GM21528 (cell line): ENCODE results near the gene DGKD.

ENCODE experiments used
- ATAC-seq: cut with Tn5 transposase; IDR thresholded peaks from one replicate; pipeline ENCODE4 v1.9.1; 2021; ENCODE audit warnings: mild to moderate bottlenecking, moderate library complexity; ENCODE audit not compliant: unreplicated experiment, low FRiP score

Gene DGKD

DNA sequence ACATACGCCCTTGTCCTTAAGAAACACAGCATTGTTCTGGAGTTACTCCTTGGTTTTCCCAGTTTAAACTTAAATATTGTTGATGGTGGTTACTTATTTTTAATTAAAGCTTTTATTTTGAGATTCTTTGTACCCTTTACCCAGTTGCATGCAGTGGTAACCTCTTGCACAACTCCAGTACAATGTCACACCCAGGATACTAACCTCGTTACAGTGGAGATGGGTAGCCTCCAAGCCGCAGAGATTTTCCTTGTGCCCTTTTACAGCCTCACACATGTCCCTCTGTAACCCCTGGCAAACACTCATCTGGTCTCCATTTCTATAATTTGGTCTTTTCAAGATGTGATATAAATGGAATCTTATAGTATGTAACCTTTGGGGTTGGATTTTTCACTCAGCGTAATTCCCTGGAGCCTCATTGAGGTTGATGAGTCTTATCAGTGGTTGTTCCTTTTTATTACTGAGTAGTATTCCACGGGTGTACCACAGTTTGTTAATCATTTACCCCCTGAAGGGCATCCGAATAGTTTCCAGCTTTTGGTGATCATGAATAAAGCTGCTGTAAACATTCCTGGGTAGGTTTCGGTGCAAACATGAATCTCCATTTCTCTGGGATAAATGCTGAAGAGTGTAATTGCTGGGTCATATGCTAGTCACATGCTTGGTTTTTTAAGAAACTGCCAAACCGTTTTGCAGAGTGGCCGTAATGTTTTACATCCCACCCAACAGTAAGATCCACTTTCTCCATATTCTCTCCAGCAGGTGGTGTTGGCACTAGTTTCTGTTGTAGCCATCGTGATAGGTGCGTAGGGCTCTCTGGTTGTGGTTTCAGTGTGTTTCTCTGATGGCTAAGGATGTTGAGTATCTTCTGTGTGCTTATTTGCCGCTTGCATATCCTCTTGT lies 68.6 kb downstream of the DGKD start:
- ATAC-seq: no peak

DNA sequence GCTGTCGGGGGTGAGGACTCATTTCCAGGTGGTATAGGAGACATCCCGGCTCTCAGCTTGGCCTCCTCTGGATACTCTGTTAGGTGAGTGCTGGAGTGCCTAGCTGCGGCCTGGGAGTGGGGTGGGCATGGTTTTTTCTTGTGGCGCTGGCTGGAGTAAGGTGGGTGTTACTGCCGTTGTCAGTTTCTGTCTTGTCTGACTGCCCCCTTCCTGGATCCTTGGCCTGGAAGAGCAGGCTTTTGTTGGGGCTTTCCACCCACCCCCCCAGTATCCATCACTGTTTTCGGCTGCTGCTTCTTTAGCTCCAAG lies 69.2 kb downstream of the DGKD start:
- ATAC-seq: no peak

DNA sequence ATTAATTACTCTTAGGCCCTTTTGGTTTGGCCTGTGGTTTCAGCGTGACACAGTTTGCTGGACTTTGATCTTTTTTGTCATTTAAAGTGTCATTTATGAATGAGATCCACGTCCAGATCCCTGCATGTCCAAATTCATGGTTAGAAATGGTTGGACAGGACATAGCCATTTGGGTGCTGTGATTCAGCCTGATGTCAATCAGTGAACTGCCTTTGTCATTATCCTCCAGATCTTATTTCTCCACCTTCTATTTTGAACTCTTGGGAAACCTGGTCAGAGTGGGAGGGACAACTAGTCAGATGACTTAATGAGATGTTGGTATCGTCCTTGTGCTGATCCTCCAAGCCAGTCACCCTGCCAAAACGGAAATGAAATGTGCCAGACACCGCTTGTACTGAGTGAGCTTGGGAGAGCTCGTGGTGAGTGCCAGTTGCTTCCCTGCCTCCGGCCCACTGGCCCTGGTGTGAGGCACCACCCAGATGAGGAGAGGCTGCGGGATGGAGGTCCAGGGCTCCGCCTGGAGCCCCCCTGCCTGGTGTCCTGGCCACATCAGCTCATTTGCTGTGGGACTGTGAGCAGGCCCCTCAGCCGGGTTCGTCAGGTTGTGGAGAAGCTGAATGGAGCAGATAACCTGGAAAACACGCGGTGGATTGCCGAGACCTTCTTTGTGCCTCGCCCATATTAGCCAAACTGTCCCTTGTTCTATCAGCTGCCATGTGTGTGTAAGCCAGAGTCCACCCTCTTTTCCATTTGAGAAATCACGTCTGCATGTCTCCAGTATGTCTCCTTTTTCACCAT lies 70.1 kb downstream of the DGKD start:
- no peak for ATAC-seq

DNA sequence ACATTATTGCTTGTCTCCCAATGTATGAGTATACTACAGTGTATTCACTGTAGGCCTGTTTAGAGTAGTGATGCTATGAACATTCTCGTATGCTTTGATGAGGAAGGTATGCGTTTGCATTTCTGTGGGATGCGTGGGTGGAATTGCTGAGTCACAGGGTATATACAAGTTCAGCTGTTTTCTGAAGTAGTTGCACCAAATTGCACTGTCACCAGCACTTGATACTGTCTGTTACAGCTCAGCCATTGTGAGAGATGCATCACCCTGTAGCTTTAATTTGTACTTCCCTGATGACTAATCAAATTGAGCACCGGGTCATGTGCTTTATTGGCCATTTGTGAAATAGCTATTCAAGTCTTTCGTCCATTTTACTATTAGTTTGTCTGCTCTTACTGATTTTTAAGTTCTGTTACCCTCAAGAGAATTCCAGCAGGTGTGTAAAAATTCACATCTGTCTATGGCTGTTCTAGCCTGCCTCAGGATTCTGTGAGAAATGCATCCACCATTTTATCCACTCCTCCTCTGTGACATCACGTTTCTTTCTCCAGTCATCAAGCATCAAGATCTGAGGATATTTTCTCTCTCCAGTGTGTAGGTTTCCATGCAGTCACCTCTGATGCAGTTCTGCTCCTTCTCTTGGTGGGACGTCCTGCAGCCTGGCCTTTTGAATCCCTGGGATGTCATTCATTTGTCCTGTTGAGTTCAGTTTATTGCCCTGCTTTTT lies 72.5 kb downstream of the DGKD start:
- no peak for ATAC-seq

DNA sequence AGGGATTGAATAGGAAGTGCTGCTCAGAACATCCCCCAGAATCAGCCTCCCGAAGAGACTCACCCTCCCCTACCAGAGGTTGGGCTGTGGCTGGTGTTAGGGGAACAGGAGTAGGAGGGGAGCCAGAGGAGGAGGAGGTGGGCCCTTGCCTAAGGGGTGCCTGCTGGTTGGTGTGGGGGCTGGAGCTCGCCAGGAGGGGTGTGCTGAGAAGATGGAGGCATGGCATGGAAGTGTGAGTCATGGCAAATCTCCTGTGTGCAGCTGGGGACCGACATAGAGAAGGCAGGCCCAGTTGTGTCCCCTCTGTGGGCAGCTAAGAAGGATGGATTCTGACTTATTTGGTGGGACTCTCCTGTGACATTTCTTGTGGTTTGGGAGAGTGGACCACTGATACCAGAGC lies 73.7 kb downstream of the DGKD start:
- ATAC-seq: no peak

DNA sequence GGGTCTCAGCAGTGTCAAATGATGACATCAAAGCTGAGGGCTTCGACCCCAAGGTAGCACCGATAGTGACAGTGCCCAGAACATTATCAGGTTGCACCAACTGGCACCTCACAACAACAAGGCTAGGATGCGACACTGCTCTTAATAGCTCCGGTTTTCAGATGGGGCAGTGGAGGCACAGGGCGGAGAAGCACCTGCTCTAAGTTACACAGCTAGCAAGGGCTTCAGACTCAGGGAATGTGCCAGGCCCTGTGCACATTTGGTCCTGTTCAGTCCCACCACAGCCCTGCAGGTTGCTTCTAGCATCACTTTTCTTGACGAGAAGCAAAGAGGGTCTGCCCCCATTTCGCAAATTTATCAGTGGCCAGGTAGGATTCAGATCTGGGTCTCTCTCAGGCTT lies 74.1 kb downstream of the DGKD start:
- ATAC-seq: no peak

DNA sequence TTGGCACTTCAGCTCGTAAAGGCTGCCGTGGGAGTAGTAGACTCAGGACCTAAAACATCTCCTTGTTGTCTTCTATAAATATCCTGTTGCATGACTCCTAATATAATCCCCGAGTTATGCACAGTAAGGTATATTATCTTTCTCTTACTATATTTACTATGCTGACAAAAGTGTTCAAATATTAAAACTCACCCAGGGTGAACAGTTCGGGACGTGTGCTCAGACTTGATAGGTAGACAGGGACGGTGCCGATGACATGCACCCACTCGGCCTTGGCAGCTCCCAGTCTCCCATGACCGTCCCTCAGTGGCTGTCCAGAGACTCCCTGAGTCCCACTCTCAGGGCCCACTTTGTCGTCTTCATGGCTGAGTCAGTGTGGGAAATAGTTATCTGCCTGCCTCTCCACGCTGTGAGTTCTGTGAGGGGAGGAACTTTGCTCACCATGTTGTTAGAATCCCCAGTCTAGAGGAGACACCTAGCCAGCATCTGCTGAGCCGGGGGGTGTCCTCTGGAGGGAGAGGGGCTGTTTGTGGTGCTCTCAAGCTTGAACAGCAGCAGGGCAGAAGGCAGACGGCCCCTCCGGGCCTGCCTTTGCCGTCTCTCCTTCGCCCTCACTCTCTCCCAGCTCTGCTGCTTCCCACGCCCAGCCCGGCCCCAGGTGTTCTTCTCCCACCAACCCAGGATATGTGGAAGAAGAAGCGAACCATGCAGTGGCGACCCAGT lies 75.0 kb downstream of the DGKD start:
- no peak for ATAC-seq

DNA sequence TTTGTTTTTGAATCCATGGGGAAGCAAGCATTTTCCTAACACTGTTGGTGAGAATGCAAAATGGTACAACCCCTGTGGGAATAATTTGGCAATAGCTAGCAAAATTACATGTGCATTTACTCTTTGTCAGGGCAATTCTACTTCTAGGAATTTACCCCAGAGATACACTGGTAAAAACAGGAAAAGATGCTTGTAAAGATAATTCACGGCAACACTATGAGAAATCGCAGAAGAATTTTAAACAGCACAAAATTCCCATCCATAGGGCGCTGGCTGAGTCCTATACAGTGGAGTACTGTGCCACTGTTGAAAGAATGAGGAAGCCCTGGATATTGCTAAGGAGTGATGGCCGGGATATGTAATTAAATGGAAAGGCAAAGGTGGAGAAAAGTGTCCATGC lies 75.8 kb downstream of the DGKD start:
- no peak for ATAC-seq

DNA sequence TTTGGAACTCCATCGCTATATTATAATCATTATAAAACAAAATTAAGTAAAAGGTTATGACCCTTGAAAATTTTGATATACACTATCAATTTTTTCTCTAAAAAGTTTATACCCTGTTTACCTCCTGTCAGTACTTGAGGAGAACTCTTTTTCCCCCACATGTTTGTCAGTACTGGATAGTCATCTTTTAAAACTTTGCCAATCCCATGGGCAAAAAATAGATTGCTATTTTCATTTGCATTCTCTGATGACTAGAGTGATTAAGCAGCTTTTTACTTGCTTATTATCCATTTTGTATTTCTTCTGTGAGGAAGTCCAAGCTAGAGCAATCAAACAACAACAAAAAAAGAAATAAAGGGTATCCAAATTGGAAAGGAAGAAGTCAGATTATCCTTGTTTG lies 76.4 kb downstream of the DGKD start:
- no peak for ATAC-seq

DNA sequence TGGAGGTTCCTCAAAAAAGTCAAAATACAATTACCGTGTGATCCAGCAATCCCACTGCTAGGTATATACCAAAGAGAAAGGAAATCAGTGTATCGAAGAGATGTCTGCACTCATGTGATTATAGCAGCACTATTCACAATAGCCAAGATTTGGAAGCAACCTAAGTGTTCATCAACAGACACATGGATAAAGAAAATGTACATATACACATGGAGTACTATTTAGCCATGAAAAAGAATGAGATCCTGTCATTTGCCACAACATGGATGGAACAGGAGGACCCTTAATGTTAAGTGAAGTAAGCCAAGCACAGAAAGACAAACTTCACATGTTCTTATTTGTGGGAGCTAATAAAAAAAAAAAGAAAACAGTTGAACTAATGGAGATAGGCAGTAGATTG lies 78.7 kb downstream of the DGKD start:
- ATAC-seq: no peak

DNA sequence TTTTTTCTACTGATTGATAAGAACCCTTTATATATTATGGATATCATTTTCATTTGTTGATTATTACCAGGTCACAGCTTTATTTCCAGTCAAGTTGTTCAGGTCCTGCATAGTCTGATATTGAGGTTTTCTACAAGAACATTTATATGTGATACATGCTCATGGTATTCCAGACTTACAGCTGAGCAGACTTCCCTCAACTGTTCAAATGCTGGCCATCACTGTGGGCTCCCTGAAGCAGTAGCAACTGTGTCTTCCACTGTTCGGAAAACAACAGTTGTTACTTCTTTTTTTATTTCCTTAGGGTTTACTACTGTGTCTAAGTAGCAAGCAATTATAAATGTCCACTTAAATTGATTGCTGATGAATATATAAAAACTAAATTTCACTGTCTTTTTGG lies 79.5 kb downstream of the DGKD start:
- ATAC-seq: no peak

DNA sequence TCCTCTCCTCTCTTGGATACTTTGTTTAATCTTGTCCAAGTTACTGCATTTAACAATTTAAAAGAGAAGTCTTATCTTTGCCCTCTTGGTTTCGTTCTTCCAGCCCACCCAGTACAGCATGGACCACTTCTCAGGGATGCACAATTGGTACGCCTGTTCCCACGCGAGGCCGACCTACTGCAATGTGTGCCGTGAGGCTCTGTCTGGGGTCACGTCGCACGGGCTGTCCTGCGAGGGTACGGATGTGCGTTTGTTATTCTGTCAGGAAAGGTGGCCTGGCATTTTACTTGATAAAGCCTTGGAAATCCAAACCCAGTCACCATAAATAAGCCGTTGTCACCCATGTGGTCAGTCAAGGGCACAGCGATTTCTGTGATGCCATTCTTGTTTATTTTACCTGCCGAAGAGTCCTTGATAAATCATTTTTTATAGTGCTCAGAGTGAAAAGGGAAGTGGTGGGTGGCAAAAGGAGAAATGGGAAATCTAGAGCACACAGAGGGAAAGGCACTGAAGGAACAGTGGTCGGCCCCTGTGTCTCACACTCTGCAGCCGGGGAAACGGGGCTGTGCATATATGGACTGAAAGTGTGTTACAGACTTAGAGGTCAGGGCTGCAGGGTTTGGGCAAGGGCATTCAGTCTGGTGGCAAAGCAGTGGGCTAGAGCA lies 80.5 kb downstream of the DGKD start:
- ATAC-seq: no peak

DNA sequence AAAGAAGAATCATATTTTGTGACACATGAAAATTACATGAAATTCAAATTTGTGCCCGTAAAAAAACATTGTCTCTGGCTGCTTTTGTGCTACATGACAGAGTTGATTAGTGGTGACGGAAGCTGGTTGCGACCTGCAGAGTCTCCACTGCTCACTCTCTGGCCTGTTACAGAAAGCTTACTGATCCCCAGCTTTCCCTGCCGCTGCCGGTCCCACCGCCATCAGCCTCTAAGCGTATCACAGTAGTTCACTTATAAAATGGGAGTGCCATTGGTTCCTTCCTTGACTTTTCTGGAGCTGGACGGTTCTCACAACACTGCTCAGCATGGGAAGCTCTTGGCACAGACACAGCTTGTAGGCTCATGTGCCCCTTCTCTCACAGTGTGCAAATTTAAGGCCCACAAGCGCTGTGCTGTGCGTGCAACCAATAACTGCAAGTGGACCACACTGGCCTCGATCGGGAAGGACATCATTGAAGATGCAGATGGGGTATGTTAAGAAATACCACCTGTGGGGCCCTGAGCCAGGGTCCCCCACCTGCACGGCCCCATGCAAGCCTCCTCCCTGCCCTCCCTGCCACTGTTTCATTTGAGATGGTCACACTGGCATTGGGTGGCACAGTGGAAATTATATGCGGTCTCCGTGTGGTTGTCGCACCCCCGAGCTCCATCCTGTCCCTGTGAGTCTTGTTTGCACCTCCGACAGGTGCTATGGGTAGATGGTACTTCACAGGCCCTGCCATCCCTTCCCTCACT lies 81.3 kb downstream of the DGKD start:
- ATAC-seq: no peak

DNA sequence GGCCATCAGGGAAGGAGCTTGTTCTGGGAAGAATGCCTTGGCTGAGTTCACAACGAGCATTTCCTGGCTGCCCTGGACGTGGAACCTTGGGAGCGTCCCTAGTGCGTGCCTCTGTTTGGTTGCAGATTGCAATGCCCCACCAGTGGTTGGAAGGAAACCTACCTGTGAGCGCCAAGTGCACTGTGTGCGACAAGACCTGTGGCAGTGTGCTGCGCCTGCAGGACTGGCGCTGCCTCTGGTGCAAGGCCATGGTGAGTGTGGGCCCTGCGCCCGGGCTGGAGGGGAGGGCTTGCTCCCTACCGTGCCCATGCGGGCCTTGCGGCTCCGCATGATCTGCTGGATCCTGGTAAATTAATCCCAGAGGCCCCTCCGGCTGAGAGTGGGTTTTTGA lies 81.9 kb downstream of the DGKD start:
- ATAC-seq: no peak

DNA sequence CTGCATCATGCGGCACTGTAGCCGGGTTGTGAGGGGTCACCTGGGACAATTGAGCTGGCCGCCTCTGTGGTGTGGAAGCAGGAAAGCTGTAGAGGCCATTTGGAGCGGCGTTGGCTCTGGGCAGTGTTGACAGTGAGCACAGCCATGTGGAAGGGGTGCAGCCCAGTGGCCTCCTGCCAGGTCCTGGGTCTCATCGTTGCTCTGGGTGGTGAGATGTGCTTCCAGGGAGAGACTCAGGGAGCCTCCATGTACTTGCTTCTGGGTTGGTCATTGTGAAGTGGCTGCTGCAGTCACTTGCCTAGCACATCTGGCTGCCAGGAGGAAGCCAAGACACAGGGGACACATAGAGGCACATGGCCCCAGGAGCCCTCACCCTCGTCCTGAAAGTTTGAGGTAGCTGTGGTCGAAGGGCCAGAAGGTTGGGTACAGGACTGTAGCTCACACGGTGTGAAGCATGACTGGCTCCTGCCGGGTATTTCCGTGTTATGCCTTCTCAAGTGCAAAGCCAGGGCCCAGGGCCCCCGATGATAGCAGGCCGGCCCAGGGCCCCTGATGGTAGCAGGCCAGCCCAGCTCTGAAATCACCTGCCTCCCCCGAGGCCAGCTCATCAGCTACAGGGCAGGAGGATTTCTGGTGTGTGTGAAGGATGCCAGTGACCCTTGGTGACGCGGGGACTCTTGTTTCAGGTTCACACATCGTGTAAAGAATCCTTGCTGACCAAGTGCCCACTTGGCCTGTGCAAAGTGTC lies 82.6 kb downstream of the DGKD start:
- ATAC-seq: no peak

DNA sequence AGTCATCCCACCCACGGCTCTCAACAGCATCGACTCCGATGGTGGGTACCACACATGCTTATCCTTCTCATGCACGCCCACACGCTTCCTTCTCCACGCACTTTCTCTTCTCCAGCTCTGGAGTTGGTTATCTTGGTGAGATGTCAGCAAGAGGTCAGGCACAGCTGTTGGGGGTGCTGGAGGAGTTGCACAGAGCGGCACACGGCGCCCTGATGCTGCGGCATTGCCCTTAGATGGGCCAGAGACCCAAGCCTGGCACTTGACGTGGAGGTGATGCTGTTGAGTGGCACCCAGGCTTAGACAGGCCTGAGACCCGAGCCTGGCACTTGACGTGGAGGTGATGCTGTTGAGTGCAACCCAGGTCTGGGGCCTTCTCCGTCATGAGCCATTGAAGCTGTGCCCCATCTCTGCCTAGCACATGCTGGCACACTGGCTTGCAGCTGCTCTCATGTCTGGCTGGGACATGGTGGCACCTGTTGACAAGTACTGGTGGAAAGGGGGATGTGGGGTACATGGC lies 83.2 kb downstream of the DGKD start:
- ATAC-seq: no peak

DNA sequence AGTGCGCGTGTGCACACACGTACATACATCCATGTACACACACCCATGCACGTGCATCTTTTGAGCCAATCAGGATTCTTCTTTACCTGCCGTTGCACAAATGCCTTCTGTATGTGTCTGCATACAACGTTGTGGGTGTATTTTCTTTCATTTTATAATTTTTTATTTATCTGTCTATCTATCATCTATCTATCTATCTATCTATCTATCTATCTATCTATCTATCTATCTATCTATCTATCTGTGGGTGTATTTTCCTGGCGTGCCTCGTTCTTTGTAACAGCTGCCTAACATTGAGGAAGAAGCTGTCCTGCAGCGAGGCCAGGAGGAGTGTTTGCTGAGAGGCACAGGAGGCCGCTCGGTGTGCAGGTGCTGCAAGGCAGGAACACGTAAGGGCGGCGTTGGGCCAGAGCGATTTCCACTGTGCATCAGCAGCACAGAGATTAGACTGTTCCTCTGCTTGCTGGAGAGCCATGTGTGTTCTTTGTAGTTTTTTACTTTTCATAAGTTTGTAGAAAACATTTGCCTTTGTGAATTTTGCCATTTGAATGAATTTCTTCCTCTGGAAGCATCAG lies 84.4 kb downstream of the DGKD start:
- no peak for ATAC-seq

DNA sequence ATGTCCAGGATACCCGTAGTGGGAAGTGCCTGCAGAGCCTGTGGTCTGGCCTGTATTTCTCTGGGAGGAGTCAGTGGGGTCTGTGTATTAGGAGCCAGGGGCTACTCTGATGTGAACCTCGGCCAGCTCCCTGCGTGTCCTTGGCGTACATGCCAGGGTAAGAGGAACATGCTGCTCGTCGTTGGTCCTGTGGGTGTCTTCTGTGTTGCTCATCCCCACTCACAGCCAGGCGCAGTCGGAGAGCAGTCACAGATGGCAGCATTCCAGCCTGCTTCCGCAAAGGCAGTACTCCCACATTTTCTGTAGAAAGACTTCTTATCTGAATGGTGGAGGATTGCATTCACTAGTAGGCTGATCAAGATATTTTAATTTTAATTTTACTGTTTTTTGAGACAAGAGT lies 84.9 kb downstream of the DGKD start:
- no peak for ATAC-seq
